ENCODE results near the gene ITPK1. TPM values are rescaled to one million over a fixed set of nuclear protein-coding genes. Genes with fewer than 3 reads are reported as not detected.

ITPK1 gene
- total and polyA plus RNA-seq, 2 experiments from 2014 or later, result 35.9 to 101 TPM

DNA sequence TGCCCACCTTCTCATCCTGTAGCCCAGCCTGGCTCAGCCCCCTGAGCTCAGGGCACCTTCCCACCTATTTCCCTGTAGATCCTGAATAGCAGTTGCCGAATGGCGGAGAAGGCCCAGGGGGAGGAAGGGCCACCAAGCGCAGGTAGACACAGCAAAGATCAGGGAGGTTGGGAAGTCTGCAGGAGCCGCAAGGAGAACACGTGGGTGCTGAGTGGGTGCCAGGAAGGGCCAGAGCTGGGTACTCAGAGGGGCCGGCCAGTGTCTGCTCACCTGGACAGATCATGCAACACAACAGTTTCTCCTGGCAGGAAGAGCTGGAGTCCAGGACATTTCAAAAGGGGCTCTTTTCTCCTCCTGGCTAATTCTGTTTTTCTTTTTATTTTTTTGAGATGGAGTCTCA, 162.2 kb downstream of the ITPK1 start (continued):
- TF ChIP-seq, protein P1, sequence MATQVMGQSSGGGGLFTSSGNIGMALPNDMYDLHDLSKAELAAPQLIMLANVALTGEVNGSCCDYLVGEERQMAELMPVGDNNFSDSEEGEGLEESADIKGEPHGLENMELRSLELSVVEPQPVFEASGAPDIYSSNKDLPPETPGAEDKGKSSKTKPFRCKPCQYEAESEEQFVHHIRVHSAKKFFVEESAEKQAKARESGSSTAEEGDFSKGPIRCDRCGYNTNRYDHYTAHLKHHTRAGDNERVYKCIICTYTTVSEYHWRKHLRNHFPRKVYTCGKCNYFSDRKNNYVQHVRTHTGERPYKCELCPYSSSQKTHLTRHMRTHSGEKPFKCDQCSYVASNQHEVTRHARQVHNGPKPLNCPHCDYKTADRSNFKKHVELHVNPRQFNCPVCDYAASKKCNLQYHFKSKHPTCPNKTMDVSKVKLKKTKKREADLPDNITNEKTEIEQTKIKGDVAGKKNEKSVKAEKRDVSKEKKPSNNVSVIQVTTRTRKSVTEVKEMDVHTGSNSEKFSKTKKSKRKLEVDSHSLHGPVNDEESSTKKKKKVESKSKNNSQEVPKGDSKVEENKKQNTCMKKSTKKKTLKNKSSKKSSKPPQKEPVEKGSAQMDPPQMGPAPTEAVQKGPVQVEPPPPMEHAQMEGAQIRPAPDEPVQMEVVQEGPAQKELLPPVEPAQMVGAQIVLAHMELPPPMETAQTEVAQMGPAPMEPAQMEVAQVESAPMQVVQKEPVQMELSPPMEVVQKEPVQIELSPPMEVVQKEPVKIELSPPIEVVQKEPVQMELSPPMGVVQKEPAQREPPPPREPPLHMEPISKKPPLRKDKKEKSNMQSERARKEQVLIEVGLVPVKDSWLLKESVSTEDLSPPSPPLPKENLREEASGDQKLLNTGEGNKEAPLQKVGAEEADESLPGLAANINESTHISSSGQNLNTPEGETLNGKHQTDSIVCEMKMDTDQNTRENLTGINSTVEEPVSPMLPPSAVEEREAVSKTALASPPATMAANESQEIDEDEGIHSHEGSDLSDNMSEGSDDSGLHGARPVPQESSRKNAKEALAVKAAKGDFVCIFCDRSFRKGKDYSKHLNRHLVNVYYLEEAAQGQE (IDR thresholded peaks at IDR 0.05; ENCODE audit: unreplicated experiment), result no peak
- TF ChIP-seq NANOG (IDR thresholded peaks at IDR 0.05; ENCODE audit: borderline replicate concordance), result no peak

- peak overlapping the region; percentile 80; the same call in 1 of the 2 replicates for H3K27ac ChIP-seq (ENCODE audit: low read depth)
- no peak for ATAC-seq
- no peaks in the 10 kb centered on the region for H3K9me2 ChIP-seq (ENCODE audit: insufficient read depth)
- H3K4me1 Mint-ChIP-seq, result peaks cover 8% of the 10 kb centered on the region; the same call in 2 of the 3 replicates
- peaks cover 38% of the 10 kb centered on the region for H3K36me3 Mint-ChIP-seq (ENCODE audit: low read depth)
- no peaks in the 10 kb centered on the region for H3K9me3 Mint-ChIP-seq
- H3K4me1 ChIP-seq (ENCODE audit: insufficient read depth), result peaks cover 7% of the 10 kb centered on the region; the same call in 1 of the 2 replicates
- H3K36me3 ChIP-seq (ENCODE audit: insufficient read depth), result no peaks in the 10 kb centered on the region; the same call in 1 of the 2 replicates
- H2AFZ ChIP-seq, result no peak overlapping the region
- H3K4me3 ChIP-seq, result no peak overlapping the region
- no peak for DNase-seq (ENCODE audit: low spot score)
- H3K4me3 Mint-ChIP-seq, result no peak overlapping the region
- peak overlapping the region; percentile 86; the same call in 1 of the 2 replicates for H3K27ac Mint-ChIP-seq
- peaks cover 6% of the 10 kb centered on the region for H3K27me3 Mint-ChIP-seq (ENCODE audit: insufficient read depth, low read depth, poor library complexity)
- H3K79me2 ChIP-seq (replicated peaks; ENCODE audit: insufficient read depth), result no peaks in the 10 kb centered on the region
- H4K20me1 ChIP-seq (replicated peaks; ENCODE audit: insufficient read depth), result no peaks in the 10 kb centered on the region; the same call in 1 of the 2 replicates
- H3F3A ChIP-seq (replicated peaks; ENCODE audit: low read depth), result no peaks in the 10 kb centered on the region
- no peak overlapping the region for H3K4me2 ChIP-seq
- H3K27me3 ChIP-seq (ENCODE audit: insufficient read depth), result no peaks in the 10 kb centered on the region
- TF ChIP-seq, protein P1 (IDR thresholded peaks at IDR 0.05; ENCODE audit: unreplicated experiment), result no peak
- TF ChIP-seq EZH2phosphoT487 (IDR thresholded peaks at IDR 0.05; ENCODE audit: unreplicated experiment), result no peak
- TF ChIP-seq ETS1 (IDR thresholded peaks at IDR 0.05), result no peak
- TF ChIP-seq ZNF331 (CRISPR knock-in tag; IDR thresholded peaks at IDR 0.05; ENCODE audit: low read depth), result no peak
- no peak for TF ChIP-seq EZH2 (IDR thresholded peaks at IDR 0.05; ENCODE audit: low read depth, unreplicated experiment)
- TF ChIP-seq STAT1 (IDR thresholded peaks at IDR 0.05; ENCODE audit: unreplicated experiment), result no peak
- TF ChIP-seq ZNF462 (CRISPR knock-in tag; IDR thresholded peaks at IDR 0.05), result no peak
- TF ChIP-seq POLR2AphosphoS5 (IDR thresholded peaks at IDR 0.05; ENCODE audit: low read depth), result no peak
These were observed 163.0 kb downstream of the ITPK1 start for GRCh38 chr14:92952481-92953298.

Data from GM23338 (cell line).